Thymus (tissue), 11 donors: ENCODE measurements around the gene HMGN3. TPM values are rescaled to one million over a fixed set of nuclear protein-coding genes. Genes with fewer than 3 reads are reported as not detected.

Experiments used
- DNase-seq, 9 donors: peaks; one replicate each; pipeline ENCODE4 v3.0.0-alpha.2; 2013; ENCODE audit warnings: low spot score in 9 of 9, low read depth in 6 of 9, missing footprints in 1 of 9
- H3K27ac ChIP-seq, 2 donors: one replicate each; pipeline ENCODE4 v1.5.1; 2013; ENCODE audit warnings: control low read depth in 1 of 2, low read depth in 1 of 2, low read length in 1 of 2, mild to moderate bottlenecking in 1 of 2, moderate library complexity in 1 of 2
- H3K27me3 ChIP-seq, 2 donors: one replicate each; pipeline ENCODE4 v1.5.1; 2013; ENCODE audit warnings: low read length in 1 of 2; ENCODE audit not compliant: control insufficient read depth in 2 of 2, insufficient read depth in 1 of 2
- H3K36me3 ChIP-seq, 2 donors: one replicate each; pipeline ENCODE4 v1.5.1; 2013; ENCODE audit warnings: low read length in 1 of 2, mild to moderate bottlenecking in 1 of 2, moderate library complexity in 1 of 2; ENCODE audit not compliant: control insufficient read depth in 2 of 2, insufficient read depth in 2 of 2
- H3K4me1 ChIP-seq, 2 donors: one replicate each; pipeline ENCODE4 v1.5.1; 2013; ENCODE audit warnings: low read length in 2 of 2; ENCODE audit not compliant: control insufficient read depth in 2 of 2, insufficient read depth in 2 of 2
- H3K4me3 ChIP-seq, 2 donors: one replicate each; pipeline ENCODE4 v1.5.1; 2013; ENCODE audit warnings: low read length in 2 of 2, control low read depth in 1 of 2, mild to moderate bottlenecking in 1 of 2
- H3K9me3 ChIP-seq, 2 donors: one replicate each; pipeline ENCODE4 v1.5.1; 2013; ENCODE audit warnings: low read length in 1 of 2, mild to moderate bottlenecking in 1 of 2; ENCODE audit not compliant: control insufficient read depth in 2 of 2, insufficient read depth in 1 of 2
- WGBS: extraction: QIAGEN DNeasy Blood & Tissue Kit; methylation state at CpG from one replicate; pipeline ENCODE4 v1.1.7; 2013; 5-methylcytosine and 5-hydroxymethylcytosine counted together
- polyA plus RNA-seq: library from polyadenylated mRNA; stranded (reverse); fragments of 200-250 nt; gene quantifications from one replicate; pipeline ENCODE4 v1.2.3, GENCODE V29; 2013
- total RNA-seq: library from RNA; stranded (reverse); fragments of 120-200 nt; gene quantifications from one replicate; pipeline ENCODE4 v1.2.4, GENCODE V29; 2013
- donor health status: healthy.

The HMGN3 gene
- total and polyA plus RNA-seq, 2 donors: 197 to 203 TPM

GRCh38 chr6:79184641-79185040 lies 49.8 kb downstream of the HMGN3 start:
- H3K4me3 ChIP-seq: no peak overlapping the region
- DNase-seq: no peak
- no peaks in the 10 kb centered on the region for H3K36me3 ChIP-seq
- peaks cover 0 to 1% of the 10 kb centered on the region in 2 donors for H3K9me3 ChIP-seq
- H3K4me1 ChIP-seq: no peaks in the 10 kb centered on the region
- WGBS: 94% methylated on average over 3 of the region's 3 CpGs
- no peak overlapping the region for H3K27ac ChIP-seq
- H3K27me3 ChIP-seq: no peaks in the 10 kb centered on the region

- Histone ChIP-seq H3K36me3 (no peaks in the 10 kb centered on the region), H3K27me3 (no peaks in the 10 kb centered on the region), H3K9me3 (peaks cover 0 to 1% of the 10 kb centered on the region in 2 donors), H3K4me3 (no peak overlapping the region), H3K4me1 (no peaks in the 10 kb centered on the region), H3K27ac (no peak overlapping the region)
- DNase-seq: no peak
- WGBS: 76% methylated on average over 2 of the region's 2 CpGs
Observed at GRCh38 chr6:79184086-79184485, 50.4 kb downstream of the HMGN3 start.

- Histone ChIP-seq H3K4me1 (no peaks in the 10 kb centered on the region), H3K4me3 (no peak overlapping the region), H3K27me3 (no peaks in the 10 kb centered on the region), H3K27ac (no peak overlapping the region), H3K36me3 (no peaks in the 10 kb centered on the region), H3K9me3 (peaks cover 0 to 1% of the 10 kb centered on the region in 2 donors)
- 89% methylated on average over 2 of the region's 2 CpGs for WGBS
- no peak for DNase-seq
Observed at GRCh38 chr6:79180052-79180451, 54.4 kb downstream of the HMGN3 start.

- Histone ChIP-seq H3K36me3 (no peaks in the 10 kb centered on the region), H3K4me3 (no peak overlapping the region), H3K27me3 (no peaks in the 10 kb centered on the region), H3K4me1 (no peaks in the 10 kb centered on the region), H3K9me3 (no peaks in the 10 kb centered on the region), H3K27ac (no peak overlapping the region)
- DNase-seq: no peak
Observed at GRCh38 chr6:79173378-79173777, 61.1 kb downstream of the HMGN3 start.

GRCh38 chr6:79170959-79171358 lies 63.5 kb downstream of the HMGN3 start:
- Histone ChIP-seq H3K9me3 (no peaks in the 10 kb centered on the region), H3K36me3 (no peaks in the 10 kb centered on the region), H3K4me1 (no peaks in the 10 kb centered on the region), H3K27me3 (no peaks in the 10 kb centered on the region), H3K4me3 (no peak overlapping the region), H3K27ac (no peak overlapping the region)
- 94% methylated on average over 3 of the region's 3 CpGs for WGBS
- no peak for DNase-seq

GRCh38 chr6:79170431-79170830 lies 64.1 kb downstream of the HMGN3 start:
- Histone ChIP-seq H3K4me1 (no peaks in the 10 kb centered on the region), H3K27ac (no peak overlapping the region), H3K9me3 (no peaks in the 10 kb centered on the region), H3K36me3 (no peaks in the 10 kb centered on the region), H3K4me3 (no peak overlapping the region), H3K27me3 (no peaks in the 10 kb centered on the region)
- WGBS: 95% methylated on average over 5 of the region's 5 CpGs
- no peak for DNase-seq

GRCh38 chr6:79168695-79168980 lies 65.8 kb downstream of the HMGN3 start:
- Histone ChIP-seq H3K9me3 (no peaks in the 10 kb centered on the region), H3K36me3 (no peaks in the 10 kb centered on the region), H3K4me3 (no peak overlapping the region), H3K27ac (no peak overlapping the region), H3K4me1 (no peaks in the 10 kb centered on the region), H3K27me3 (no peaks in the 10 kb centered on the region)
- WGBS: 95% methylated on average over 2 of the region's 2 CpGs
- DNase-seq: no peak

- no peaks in the 10 kb centered on the region for H3K36me3 ChIP-seq
- no peak for DNase-seq
- no peak overlapping the region for H3K27ac ChIP-seq
- H3K9me3 ChIP-seq: no peaks in the 10 kb centered on the region
- no peak overlapping the region for H3K4me3 ChIP-seq
- 86% methylated on average over 9 of the region's 9 CpGs for WGBS
- H3K27me3 ChIP-seq: no peaks in the 10 kb centered on the region
- H3K4me1 ChIP-seq: no peaks in the 10 kb centered on the region
Observed at GRCh38 chr6:79167931-79168694, 66.4 kb downstream of the HMGN3 start.

GRCh38 chr6:79159846-79160245 lies 74.6 kb downstream of the HMGN3 start:
- H3K27me3 ChIP-seq: no peaks in the 10 kb centered on the region
- no peak overlapping the region for H3K4me3 ChIP-seq
- H3K9me3 ChIP-seq: no peaks in the 10 kb centered on the region
- no peak for DNase-seq
- H3K36me3 ChIP-seq: no peaks in the 10 kb centered on the region
- H3K4me1 ChIP-seq: no peaks in the 10 kb centered on the region
- no peak overlapping the region for H3K27ac ChIP-seq
- WGBS: 92% methylated on average over 1 of the region's 1 CpG
